AG08396 (cell line): Measurements from ENCODE around the gene SH2D3A.
"Not testable (repeated sequence)": the region's sequence is repeated elsewhere in the genome, so short reads cannot be mapped to it uniquely, and the experiment has no call there.

Experiments
- DNase-seq: peaks from one replicate; pipeline ENCODE4 v3.0.0; 2012; ENCODE audit warnings: low spot score, mixed read lengths

SH2D3A gene

DNA sequence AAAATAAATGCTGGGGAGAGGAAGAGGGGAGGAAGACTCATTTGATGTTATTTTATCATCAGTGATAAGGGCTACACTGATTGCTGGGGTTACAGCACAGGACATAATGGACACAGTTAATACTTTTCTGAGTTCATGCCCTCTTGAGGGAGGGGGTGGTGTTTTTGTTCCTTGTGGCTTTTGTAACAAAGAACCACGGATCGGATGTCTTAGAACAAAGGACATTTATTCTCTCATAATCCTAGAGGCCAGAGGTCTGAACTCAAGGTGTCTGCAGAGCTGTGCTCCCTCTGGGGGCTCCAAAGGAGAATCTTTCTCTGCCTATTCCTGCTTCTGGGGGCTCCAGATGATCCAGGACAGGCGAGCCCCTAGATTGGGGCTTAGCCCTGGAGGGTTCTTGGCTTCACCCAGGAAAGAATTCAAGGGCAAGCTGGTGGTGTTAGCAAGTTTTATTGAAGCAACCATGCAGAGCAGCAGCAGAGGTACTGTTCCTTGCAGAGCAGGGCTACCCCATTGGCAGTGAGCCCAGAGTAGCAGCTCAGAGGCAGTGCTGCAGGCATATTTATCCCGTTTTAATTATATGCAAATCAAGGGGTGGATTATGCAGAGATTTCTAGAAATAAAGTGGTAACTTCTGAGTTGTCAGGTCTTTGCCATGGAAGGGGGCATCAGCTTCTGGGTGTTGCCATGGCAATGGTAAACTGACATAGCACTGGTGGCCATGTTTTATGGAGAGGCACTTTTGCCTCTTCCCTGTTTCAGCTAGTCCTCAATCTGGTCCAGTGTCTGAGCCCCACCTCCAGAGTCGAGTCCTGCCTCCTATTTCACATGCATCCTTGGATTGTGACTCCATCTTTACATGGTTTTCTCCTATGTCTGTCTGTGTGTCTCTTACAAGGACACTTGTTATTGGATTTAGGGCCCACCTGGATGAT is 23.2 kb upstream of the SH2D3A start:
- no peak for DNase-seq

DNA sequence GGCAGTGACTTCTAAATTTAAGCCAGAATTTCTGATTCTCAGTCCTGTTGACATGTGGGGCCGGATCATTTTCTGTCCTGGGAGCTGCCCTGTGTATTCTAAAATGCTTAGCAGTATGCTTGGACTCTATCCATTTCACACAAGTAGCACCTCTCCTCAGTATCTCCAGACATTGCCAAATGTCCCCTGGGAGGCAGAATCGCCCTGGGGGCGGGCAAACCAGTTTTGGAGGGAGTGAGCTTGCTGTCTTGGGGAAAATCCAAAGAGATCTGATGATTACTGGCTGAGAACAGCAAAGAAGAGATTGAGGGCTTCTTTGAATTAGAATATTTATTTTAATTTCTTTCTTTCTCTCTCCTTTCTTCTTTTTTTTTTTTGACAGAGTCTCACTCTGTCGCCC is 21.7 kb upstream of the SH2D3A start:
- DNase-seq = no peak

DNA sequence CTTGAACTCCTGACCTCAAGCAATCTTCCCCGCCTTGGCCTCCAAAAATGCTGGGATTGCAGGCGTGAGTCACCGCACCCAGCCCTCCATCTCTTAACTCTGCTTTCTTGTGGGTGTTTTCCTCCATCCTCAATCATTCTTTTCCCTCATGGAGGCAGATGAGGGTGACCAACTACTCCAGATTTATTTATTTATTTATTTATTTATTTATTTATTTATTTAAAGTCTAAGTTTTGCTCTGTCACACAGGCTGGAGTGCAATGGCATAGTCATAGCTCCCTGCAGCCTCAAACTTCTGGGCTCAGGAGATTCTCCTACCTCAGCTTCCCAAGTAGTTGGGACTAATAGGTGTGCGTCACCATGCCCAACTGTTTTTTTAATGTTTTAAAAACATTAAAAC is 20.2 kb upstream of the SH2D3A start:
- no peak for DNase-seq

DNA sequence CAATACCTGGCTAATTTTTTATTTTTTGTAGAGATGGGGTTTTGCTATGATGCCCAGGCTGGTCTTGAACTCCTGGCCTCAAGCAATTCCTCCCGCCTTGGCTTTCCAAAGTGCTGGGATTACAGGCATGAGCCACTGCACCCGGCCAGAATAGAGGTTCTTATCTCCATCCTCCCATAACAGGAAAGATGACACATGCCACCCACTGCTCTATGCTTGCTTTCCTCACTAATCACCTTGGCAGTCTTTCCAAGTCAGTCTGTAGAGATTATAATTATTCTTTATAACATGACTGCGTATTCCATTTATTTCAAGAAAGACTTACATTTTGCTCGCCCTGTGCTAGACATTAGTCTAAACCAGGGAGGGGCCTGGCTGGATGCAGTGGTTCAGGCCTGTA is 12.0 kb upstream of the SH2D3A start:
- DNase-seq = no peak

DNA sequence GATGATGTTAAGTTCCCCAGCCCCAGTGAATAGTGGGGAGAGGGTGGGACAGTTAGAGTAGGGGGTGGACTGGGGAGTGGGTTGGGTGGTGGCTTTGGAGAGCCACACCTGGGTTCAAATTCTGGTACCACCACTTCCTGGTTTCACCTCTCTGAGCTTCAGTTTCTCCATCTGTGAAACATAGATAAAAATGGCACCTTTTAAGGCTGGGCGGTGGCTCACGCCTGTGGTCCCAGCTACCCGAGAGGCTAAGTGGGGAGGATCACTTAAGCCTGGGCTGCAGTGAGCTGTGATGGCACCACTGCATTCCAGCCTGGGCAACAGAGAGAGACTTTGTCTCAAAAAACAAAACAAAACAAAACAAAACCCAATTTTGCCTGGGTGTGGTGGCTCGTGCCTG is 11.2 kb upstream of the SH2D3A start:
- DNase-seq = no peak

DNA sequence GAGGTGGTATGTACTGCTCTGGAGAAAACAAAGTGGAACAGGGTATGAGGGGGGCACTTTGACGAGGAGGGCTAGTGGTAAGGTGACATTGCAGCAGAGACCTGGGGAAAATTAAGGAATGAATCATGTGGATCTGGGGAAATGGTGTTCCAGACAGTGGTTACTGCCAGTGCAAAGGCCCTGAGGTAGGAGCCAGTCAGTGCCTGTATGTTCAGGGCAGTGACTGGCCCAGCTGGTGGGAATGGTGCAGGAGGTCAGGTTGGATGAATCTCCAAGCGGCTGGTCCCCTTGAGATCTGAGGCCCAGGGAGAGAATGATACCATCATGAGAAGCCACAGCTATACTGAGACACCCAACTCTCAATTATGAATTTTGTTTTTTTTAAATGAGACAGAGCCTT is 10.2 kb upstream of the SH2D3A start:
- no peak for DNase-seq

DNA sequence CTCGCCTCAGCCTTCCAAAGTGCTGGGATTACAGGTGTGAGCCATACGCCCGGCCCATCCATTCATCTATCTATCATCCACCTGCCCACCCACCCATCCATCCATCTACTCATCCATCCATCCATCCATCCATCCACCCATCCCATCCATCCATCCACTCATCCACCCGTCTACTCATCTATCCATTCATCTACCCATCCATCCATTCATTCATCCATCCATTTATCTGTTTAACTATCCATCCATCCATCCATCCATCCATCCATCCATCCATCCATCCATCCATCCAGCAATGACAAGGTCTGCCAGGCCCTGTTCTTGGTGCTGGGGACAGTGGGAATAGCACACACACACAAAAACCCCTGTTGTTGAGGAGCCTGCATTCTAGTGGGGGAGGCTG is 9.8 kb upstream of the SH2D3A start:
- DNase-seq = no peak

DNA sequence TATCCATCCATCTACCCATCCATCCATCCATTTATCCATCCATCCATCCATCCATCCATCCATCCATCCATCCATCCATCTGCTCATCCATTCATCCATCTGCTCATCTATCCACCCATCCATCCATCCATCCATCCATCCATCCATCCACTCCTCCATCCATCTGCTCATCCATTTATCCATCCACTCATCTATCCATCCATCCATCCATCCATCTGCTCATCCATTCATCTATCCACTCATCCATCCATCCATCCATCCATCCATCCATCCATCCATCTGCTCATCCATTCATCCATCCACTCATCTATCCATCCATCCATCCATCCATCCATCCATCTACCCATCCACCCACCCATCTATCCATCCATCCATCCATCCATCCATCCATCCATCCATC is 8.8 kb upstream of the SH2D3A start:
- DNase-seq = not testable (repeated sequence)

DNA sequence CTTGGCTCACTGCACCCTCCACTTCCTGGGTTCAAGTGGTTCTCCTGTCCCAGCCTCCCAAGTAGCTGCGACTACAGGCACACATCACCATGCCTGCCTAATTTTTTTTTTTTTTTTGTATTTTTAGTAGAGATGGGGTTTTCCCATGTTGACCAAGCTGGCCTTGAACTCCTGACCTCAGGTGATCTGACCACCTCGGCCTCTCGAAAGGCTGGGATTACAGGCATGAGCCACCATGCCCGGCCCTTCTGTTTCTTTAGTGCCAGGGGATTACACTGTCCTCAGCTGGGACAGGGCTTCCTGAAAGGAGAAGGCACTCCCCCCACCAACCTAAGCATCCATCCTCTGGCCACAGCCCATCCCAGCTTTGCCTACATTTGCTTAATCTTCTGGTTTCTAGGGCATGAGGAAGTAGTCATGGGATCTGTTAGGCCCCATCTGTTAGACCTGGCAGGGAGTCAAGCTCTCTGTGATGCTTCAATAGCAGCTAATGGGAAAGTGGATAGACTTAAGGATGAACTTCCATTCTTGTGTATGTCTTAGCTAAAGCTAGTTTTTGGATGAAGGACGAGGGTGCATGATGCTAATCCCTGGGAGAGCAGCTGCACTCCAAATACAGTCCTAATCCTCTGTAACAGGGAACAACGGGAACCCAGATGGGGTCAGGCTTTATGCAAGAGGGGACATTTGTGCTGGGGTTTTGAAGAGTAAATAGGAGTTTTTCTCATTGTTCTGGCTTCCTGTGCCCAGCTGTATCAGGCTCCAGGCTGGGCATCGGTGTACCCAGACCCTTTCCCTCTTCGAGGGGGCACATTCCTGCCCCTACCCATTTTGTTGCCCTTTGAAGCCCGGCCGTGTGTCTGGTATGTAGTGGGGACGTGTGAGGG is 7.8 kb upstream of the SH2D3A start:
- DNase-seq = no peak

DNA sequence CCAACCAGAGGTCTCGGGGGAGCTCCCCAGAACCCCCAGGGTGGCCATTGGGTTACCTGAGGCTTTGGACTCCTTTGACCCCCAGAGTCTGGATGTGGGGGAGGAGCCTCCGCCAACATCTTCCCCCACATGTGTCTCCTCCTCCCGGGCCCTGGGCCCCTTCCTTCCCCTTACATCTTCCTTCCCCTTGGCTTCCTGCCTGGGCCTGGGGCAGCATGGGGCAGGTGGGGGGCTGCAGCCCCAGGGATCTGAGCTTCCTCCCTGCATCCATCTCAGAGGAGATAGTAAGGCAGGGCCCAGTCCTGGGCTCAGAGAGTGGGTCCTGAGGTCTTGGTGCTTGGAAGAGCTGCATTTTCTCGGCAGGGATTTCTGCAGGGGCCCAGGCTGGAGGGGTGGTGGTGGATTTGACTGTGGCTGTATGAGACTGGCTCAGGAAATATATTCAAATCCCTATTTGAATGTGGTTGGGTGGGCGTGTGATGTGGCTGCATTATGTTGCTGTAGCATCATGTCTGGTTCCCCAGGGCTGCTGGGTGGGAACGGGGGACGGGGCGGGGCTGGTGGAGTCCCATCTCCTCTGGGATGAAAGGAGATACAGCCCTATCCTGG is 6.2 kb upstream of the SH2D3A start:
- no peak for DNase-seq

DNA sequence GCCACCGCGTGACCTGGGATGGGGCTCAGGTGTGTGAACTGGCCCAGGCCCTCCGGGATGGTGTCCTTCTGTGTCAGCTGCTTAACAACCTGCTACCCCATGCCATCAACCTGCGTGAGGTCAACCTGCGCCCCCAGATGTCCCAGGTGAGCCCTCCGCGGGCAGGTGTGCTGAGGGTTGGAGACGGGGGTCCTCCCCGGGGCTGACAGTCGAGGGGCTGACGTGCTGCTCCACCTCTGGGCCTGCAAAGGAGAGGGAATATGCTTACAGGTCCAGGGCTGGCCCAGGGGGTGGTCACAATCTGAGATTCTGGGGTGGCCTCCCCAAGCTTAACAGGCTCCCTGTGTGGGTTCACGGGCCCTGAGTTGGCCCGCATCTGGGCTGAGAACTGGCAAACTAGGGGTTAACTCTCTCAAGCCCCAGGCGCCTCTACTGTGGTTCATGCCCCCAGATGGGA is 5.7 kb upstream of the SH2D3A start:
- no peak for DNase-seq

DNA sequence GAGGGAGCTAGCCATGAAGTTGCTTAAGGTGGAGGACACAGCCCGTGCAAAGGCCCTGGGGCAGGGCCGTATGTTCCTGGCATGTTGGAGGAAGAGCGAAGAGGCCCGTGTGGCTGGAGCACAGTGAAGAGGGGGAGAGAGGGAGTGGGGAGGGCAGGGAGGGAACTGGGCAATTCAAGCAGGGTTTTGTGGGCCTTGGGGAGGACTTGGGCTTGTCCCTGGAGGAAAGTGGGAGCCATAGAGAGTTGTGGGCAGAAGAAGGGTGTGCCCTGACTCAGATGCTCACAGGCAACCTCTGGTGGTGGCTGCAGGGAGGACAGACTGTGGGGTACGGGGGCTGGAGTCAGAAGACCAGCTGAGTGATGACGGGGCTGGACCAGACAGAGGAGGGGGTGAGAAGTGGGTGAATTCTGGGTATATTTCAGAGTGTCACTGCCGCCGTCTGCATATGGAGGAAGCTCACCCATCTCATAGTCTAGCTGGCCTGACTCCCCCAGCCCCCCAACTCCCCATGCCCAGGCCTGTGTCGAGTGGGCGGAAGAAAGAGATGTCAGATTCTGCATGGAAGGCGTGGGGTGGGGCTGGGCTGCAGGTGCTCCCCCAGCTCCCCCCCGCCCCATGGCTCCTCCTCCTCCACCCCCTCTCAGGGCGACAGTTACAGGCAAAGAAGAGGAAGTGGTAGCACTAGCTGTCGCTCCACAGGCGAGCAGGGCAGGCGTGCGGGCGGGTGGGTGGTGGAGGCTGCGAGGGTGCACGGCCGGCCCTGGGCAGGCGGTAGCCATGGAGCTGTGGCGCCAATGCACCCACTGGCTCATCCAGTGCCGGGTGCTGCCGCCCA is 5.0 kb upstream of the SH2D3A start, which contains the start of gene VAV1:
TSS of gene VAV1 (plus strand) at position 681 of the 838 bp plus-strand sequence. CDS start at position 781, 100 bp downstream.
- DNase-seq = no peak

DNA sequence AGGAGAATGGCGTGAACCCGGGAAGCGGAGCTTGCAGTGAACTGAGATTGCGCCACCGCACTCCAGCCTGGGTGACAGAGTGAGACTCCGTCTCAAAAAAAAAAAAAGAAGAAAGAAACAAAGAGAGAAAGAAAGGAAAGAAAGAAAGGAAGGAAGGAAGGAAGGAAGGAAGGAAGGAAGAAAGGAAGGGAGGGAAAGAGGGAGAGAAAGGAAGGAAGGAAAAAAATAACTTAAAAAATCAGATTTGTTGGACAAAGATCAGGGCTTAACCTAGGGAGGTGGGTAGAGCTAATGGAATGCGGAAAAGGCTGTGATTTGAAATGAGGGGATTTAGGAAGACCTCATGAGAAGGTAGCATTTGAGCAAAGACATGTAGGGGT is 4.4 kb upstream of the SH2D3A start:
- not testable (repeated sequence) for DNase-seq

DNA sequence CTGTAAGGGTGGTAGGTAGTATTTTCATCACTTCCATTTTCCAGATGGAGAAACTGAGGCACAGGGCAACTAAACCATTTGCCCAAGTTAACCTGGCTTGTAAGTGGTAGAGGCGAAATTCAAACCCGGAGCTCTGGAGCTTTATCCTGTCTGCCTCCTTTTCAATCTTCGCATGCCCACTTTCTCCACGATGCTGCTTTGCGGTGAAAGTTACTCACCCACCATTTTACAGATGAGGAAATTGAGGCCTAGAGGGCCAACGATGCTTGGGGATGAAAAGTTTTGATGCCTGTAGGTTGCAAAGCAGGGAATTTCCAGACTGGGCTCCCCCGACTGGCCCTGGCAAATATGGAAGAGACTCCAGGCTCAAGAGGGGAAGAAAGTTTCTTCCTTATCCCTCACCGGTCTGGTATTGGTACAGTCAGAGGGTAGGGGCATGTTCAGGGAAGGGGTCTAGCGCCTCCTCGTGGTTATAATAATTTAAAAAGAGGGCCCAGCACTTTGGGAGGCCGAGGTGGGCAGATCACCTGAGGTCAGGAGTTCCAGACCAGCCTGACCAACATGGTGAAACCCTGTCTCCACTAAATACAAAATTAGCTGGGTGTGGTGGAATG is 1.9 kb upstream of the SH2D3A start:
- peak; percentile 69 for DNase-seq

DNA sequence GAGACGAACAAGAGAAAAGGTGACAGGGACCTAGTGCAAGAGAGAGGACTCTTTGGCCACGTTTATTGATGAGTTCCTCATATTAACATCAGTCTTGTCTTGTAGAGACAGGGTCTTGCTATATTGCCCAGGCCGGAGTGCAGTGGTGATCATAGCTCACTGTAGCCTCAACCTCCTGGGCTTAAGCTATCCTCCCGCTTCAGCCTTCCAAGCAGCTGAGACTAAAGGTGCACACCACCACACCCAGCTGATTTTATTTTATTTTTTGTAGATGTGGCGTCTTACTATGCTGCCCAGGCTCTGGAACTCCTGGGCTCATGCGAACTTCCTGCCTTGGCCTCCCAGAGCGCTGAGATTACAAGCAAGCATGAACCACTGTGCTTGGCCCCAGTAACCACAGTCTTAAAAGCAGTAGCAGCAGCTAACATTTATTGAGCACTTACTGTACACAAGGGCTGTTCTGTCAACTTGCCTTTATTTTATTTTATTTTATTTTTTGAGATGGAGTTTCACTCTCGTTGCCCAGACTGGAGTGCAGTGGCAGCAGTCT is 1.1 kb upstream of the SH2D3A start:
- DNase-seq = no peak

DNA sequence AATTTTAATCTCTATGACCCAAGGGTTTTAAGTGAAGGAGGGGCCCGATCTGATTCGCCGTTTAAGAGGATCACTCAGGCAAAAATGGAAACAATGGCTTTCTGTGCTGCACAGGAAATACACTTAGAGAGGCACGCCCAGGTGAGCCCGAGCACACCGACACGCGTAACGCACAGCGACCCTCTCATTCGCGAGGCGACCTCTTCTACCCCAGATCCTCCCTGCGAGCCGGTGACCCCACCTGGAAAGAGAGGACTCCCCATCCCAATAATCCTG is 216 bp downstream of the SH2D3A start:
- no peak for DNase-seq

DNA sequence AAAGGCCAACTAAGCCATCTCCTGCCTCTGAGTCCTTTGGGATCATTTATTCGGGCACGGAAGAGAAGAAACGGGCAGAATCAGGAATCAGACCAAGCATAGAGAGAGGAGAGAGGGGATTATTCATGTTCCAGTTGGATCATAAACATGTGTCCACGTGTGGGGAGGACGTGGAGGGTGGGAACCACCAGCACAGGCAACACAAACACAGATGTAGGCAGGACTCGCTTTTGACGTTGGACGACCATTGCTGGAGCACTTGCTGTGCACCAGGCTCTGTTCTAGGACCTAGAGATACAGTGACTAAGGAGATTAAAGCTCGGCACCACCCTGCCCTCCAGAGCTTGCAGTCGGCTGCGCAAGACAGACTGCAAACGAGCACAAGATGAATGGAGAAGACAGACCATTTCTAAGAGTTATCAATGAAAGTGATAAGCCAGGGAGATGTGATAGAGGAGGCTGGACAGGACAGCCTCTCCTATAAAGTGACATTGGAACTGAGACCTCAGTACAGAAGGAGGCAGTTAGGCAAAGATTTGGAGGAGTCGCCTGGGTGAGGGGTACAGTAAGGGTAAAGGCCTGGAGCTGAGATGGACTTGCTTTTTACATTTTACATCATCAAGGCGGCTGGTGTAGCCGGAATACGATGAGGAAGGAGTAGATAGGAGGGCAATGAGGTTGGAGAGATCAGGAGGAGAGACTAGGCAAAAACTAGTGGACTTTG is 716 bp downstream of the SH2D3A start:
- no peak for DNase-seq

DNA sequence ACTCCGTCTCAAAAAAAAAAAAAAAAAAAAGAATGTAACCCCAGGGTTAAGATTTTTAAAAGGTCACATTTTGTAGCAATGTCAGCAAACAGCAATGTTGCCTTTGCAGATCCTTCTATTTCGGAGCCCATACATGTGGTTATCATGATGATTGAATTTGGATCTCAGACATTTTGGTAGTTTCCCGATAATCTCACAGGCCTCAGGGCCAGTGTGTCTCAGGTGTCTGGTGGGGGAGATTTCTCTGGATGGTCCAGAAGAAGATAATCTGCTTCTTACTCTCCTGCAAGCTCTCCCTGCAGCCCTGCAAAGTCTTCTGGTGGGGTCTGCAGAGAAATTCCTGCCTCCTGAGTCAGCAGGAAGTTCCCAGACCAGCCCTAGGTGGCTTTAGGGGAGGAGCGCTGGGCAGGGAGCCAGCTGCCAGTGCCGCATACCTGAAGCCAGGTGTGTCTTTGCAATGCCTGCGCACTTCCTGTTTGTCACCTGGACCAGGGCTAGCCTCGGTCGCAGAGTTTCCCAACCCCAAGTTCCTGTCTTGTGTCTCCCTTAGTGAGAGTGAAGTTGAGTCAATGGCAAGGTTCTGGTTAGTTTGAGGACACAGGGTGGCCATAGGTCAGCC is 1.4 kb downstream of the SH2D3A start:
- DNase-seq = no peak

DNA sequence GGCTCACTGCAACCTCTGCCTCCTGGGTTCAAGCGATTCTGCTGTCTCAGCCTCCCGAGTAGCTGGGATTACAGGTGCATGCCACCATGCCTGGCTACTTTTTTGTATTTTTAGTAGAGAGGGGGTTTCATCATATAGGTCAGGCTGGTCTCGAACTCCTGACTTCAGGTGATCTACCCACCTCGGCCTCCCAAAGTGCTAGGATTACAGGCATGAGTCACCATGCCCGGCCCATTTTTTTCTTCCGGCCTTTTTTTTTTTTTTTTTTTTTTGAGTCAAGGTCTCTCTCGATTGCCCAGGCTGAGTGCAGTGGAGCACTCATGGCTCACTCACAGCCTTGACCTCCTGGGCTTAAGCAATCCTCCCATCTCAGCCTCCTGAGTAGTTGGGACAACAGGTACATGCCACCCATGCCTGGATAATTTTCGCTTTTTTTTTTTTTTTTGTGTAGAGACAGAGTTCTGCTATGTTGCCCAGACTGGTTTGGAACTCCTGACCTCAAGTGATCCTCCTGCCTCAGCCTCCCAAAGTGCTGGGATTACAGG is 4.9 kb downstream of the SH2D3A start:
- DNase-seq = not testable (repeated sequence)
